ENCODE results near the gene PCDHB12. TPM values are rescaled to one million over a fixed set of nuclear protein-coding genes. Genes with fewer than 3 reads are reported as not detected.
"Not testable (repeated sequence)": the region's sequence is repeated elsewhere in the genome, so short reads cannot be mapped to it uniquely, and the experiment has no call there.

PCDHB12 gene
- polyA plus RNA-seq, 3 donors: not detected

- H3K4me3 ChIP-seq (replicated peaks in 1 of 3; ENCODE audit: low read depth in 2 of 3, low read length in 3 of 3); H4K20me1 ChIP-seq (ENCODE audit: insufficient read depth, low read length); intact Hi-C loops (cut with micrococcal nuclease); H3K27me3 ChIP-seq (ENCODE audit: control insufficient read depth in 2 of 2, insufficient read depth in 2 of 2, low read length in 2 of 2); H3K27ac ChIP-seq (ENCODE audit: low read depth in 1 of 2, low read length in 2 of 2); H3K9ac ChIP-seq (ENCODE audit: insufficient read depth, low read length, poor library complexity, severe bottlenecking); H3K36me3 ChIP-seq (replicated peaks in 1 of 2; ENCODE audit: control insufficient read depth in 1 of 2, insufficient read depth in 2 of 2, low read length in 2 of 2); H3K4me2 ChIP-seq (replicated peaks; ENCODE audit: extremely low read depth, low read length, poor library complexity, severe bottlenecking); H3K36me3 Mint-ChIP-seq; H3K4me3 Mint-ChIP-seq; H3K4me1 ChIP-seq (ENCODE audit: control insufficient read depth in 1 of 2, insufficient read depth in 2 of 2, low read length in 2 of 2); H3K27ac Mint-ChIP-seq; DNase-seq; H3K79me2 ChIP-seq (ENCODE audit: insufficient read depth, low read length); H3K4me1 Mint-ChIP-seq; H2AFZ ChIP-seq (ENCODE audit: insufficient read depth, low read depth, low read length, poor library complexity, severe bottlenecking): not testable (repeated sequence)
- Mint-ChIP-seq H3K27me3 (ENCODE audit: low read depth in 3 of 3) (peaks cover 12 to 22% (median 22%) of the 10 kb centered on the region in 3 donors), H3K9me3 (peaks cover 19 to 49% (median 38%) of the 10 kb centered on the region in 7 donors)
- peaks cover 33 to 41% of the 10 kb centered on the region in 2 donors for H3K9me3 ChIP-seq (replicated peaks in 1 of 2; ENCODE audit: control insufficient read depth in 1 of 2, insufficient read depth in 1 of 2, low read length in 2 of 2)
- WGBS (ENCODE audit: insufficient coverage): 40% methylated on average over 30 of the region's 35 CpGs
These were observed 6.9 kb upstream of the PCDHB12 start for GRCh38 chr5:141201646-141202045.

- H3K79me2 ChIP-seq (ENCODE audit: insufficient read depth, low read length); intact Hi-C loops (cut with micrococcal nuclease); DNase-seq; H3K27ac ChIP-seq (ENCODE audit: low read depth in 1 of 2, low read length in 2 of 2); H3K4me1 ChIP-seq (ENCODE audit: control insufficient read depth in 1 of 2, insufficient read depth in 2 of 2, low read length in 2 of 2); H3K36me3 ChIP-seq (replicated peaks in 1 of 2; ENCODE audit: control insufficient read depth in 1 of 2, insufficient read depth in 2 of 2, low read length in 2 of 2); H3K27ac Mint-ChIP-seq; H3K4me3 ChIP-seq (replicated peaks in 1 of 3; ENCODE audit: low read depth in 2 of 3, low read length in 3 of 3); H3K36me3 Mint-ChIP-seq; H4K20me1 ChIP-seq (ENCODE audit: insufficient read depth, low read length); H3K4me2 ChIP-seq (replicated peaks; ENCODE audit: extremely low read depth, low read length, poor library complexity, severe bottlenecking); H2AFZ ChIP-seq (ENCODE audit: insufficient read depth, low read depth, low read length, poor library complexity, severe bottlenecking); H3K4me1 Mint-ChIP-seq; H3K9ac ChIP-seq (ENCODE audit: insufficient read depth, low read length, poor library complexity, severe bottlenecking): not testable (repeated sequence)
- Mint-ChIP-seq H3K4me3 (peak overlapping the region in 1 of 2 donors; percentile 64), H3K27me3 (ENCODE audit: low read depth in 3 of 3) (peaks cover 12 to 49% (median 32%) of the 10 kb centered on the region in 3 donors), H3K9me3 (peaks cover 25 to 49% (median 36%) of the 10 kb centered on the region in 7 donors)
- 44% methylated on average over 23 of the region's 39 CpGs for WGBS (ENCODE audit: insufficient coverage)
- Histone ChIP-seq H3K9me3 (replicated peaks in 1 of 2; ENCODE audit: control insufficient read depth in 1 of 2, insufficient read depth in 1 of 2, low read length in 2 of 2) (peaks cover 28 to 52% of the 10 kb centered on the region in 2 donors), H3K27me3 (ENCODE audit: control insufficient read depth in 2 of 2, insufficient read depth in 2 of 2, low read length in 2 of 2) (peaks cover 4 to 32% of the 10 kb centered on the region in 2 donors)
These were observed 1.8 kb downstream of the PCDHB12 start for GRCh38 chr5:141210281-141210680.

- H3K27ac ChIP-seq (ENCODE audit: low read depth in 1 of 2, low read length in 2 of 2); H3K79me2 ChIP-seq (ENCODE audit: insufficient read depth, low read length); H2AFZ ChIP-seq (ENCODE audit: insufficient read depth, low read depth, low read length, poor library complexity, severe bottlenecking); H4K20me1 ChIP-seq (ENCODE audit: insufficient read depth, low read length); intact Hi-C loops (cut with micrococcal nuclease); H3K4me3 ChIP-seq (replicated peaks in 1 of 3; ENCODE audit: low read depth in 2 of 3, low read length in 3 of 3); H3K27ac Mint-ChIP-seq; H3K9ac ChIP-seq (ENCODE audit: insufficient read depth, low read length, poor library complexity, severe bottlenecking); DNase-seq; H3K36me3 ChIP-seq (replicated peaks in 1 of 2; ENCODE audit: control insufficient read depth in 1 of 2, insufficient read depth in 2 of 2, low read length in 2 of 2); H3K36me3 Mint-ChIP-seq; H3K4me1 ChIP-seq (ENCODE audit: control insufficient read depth in 1 of 2, insufficient read depth in 2 of 2, low read length in 2 of 2); H3K4me2 ChIP-seq (replicated peaks; ENCODE audit: extremely low read depth, low read length, poor library complexity, severe bottlenecking); H3K4me1 Mint-ChIP-seq: not testable (repeated sequence)
- Mint-ChIP-seq H3K27me3 (ENCODE audit: low read depth in 3 of 3) (peaks cover 12 to 52% (median 35%) of the 10 kb centered on the region in 3 donors), H3K9me3 (peaks cover 27 to 50% (median 39%) of the 10 kb centered on the region in 7 donors), H3K4me3 (peak overlapping the region in 1 of 2 donors; percentile 74)
- H3K9me3 ChIP-seq (replicated peaks in 1 of 2; ENCODE audit: control insufficient read depth in 1 of 2, insufficient read depth in 1 of 2, low read length in 2 of 2): peaks cover 32 to 56% of the 10 kb centered on the region in 2 donors
- 39% methylated on average over 9 of the region's 27 CpGs for WGBS (ENCODE audit: insufficient coverage)
- peaks cover 4 to 35% of the 10 kb centered on the region in 2 donors for H3K27me3 ChIP-seq (ENCODE audit: control insufficient read depth in 2 of 2, insufficient read depth in 2 of 2, low read length in 2 of 2)
These were observed 2.3 kb downstream of the PCDHB12 start for GRCh38 chr5:141210849-141211248.

GRCh38 chr5:141213656-141214339 lies 5.3 kb downstream of the PCDHB12 start, which contains the start of gene PCDHB13:
Gene PCDHB13 (plus strand): TSS chr5:141213919. CDS start chr5:141214124, 205 bp downstream.
- H3K9me3 ChIP-seq (replicated peaks in 1 of 2; ENCODE audit: control insufficient read depth in 1 of 2, insufficient read depth in 1 of 2, low read length in 2 of 2): peaks cover 38 to 67% of the 10 kb centered on the region in 2 donors
- DNase-seq; H3K4me1 ChIP-seq (ENCODE audit: control insufficient read depth in 1 of 2, insufficient read depth in 2 of 2, low read length in 2 of 2); H3K4me3 ChIP-seq (replicated peaks in 1 of 3; ENCODE audit: low read depth in 2 of 3, low read length in 3 of 3); H3K27ac Mint-ChIP-seq; H3K79me2 ChIP-seq (ENCODE audit: insufficient read depth, low read length); H3K9ac ChIP-seq (ENCODE audit: insufficient read depth, low read length, poor library complexity, severe bottlenecking); H4K20me1 ChIP-seq (ENCODE audit: insufficient read depth, low read length); H3K4me1 Mint-ChIP-seq; intact Hi-C loops (cut with micrococcal nuclease); H3K36me3 Mint-ChIP-seq; H3K4me2 ChIP-seq (replicated peaks; ENCODE audit: extremely low read depth, low read length, poor library complexity, severe bottlenecking); H2AFZ ChIP-seq (ENCODE audit: insufficient read depth, low read depth, low read length, poor library complexity, severe bottlenecking); H3K27ac ChIP-seq (ENCODE audit: low read depth in 1 of 2, low read length in 2 of 2); H3K36me3 ChIP-seq (replicated peaks in 1 of 2; ENCODE audit: control insufficient read depth in 1 of 2, insufficient read depth in 2 of 2, low read length in 2 of 2): not testable (repeated sequence)
- WGBS (ENCODE audit: insufficient coverage): no CpG with 5 or more reads among the region's 18 CpGs
- peaks cover 4 to 36% of the 10 kb centered on the region in 2 donors for H3K27me3 ChIP-seq (ENCODE audit: control insufficient read depth in 2 of 2, insufficient read depth in 2 of 2, low read length in 2 of 2)
- Mint-ChIP-seq H3K27me3 (ENCODE audit: low read depth in 3 of 3) (peaks cover 11 to 53% (median 40%) of the 10 kb centered on the region in 3 donors), H3K4me3 (peak within 1 kb of the TSS in 1 of 2 donors; percentile 62), H3K9me3 (peaks cover 31 to 65% (median 51%) of the 10 kb centered on the region in 7 donors)

All from CD14-positive monocyte (primary cell).